GM18505 (cell line): ENCODE data around the gene FAM241A.
"Not testable (repeated sequence)": the region's sequence is repeated elsewhere in the genome, so short reads cannot be mapped to it uniquely, and the experiment has no call there.

Experiments used
- ATAC-seq: cut with Tn5 transposase; IDR thresholded peaks from one replicate; pipeline ENCODE4 v1.9.1; 2021; ENCODE audit not compliant: unreplicated experiment
- POLR2A ChIP-seq: IDR thresholded peaks from 4 replicates; pipeline ENCODE4 v1.6.1; 2011; ENCODE audit warnings: borderline replicate concordance; ENCODE audit not compliant: insufficient read depth, insufficient read length; ENCODE audit errors: extremely low read depth

FAM241A gene

DNA sequence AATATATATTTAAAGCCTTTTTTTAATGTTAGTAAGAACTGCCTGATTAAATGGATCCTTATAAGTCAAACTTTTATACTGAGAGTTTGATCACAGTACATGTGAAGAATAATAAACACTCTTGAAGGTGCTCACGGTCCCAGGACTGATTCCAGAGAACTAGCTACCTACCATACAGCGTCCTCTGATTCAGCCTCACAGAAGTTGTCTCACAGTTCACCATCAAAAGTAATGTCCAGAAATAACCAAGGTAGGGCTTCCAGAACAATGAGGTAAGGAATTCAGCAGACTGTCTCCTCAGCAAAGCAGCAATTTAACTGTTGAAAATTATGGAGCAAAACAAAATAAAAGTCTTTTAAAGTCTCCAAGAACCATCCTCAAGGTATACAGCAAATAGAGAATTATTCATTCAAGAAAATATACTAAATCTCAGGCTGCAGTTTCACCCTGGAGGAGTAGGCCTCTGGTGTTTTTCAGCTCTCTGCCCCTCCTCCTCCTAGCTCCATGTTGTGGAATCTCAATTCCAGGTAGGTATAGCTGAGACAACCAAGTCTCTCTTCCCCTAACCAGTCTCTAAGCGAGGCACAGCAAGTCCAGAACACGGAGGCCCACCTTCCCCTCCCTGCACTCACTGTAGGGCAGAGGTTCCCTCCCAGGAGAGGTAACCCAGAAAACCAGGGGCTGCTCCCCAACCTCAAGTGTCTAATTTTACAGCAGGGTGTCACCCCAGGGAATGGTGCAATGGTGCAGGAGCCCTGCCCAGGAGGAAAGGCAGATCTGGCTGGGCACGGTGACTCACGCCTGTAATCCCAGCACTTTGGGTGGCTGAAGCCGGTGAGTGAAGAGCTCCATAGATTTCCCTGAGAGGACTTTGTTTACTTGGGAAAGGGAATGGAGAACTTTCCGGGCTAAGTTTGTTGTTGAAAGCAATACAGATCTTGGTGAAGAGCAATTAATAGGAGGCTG lies 28.6 kb downstream of the FAM241A start:
- no peak for ATAC-seq
- TF ChIP-seq POLR2A: no peak

GRCh38 chr4:112175840-112176239 lies 30.6 kb downstream of the FAM241A start:
- ATAC-seq: no peak
- TF ChIP-seq POLR2A: no peak

DNA sequence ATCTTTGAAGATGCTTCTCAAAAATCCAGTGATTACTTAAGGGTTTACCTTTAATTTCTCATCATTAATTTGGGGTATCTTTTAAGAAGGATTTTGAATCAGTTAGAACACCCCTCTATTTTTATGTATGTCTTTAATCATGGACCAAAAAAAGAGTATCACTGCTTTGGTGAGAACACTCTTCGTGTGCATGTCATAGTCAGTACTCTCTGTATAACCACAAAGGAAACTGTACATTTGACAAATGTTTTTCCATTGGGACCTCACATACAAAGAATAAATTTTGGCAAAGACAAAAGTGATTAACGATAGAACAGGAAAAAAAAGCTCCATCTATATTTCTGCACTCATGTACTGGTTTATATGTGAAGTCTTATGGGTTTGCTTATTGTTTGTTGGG lies 31.3 kb downstream of the FAM241A start:
- ATAC-seq: no peak

DNA sequence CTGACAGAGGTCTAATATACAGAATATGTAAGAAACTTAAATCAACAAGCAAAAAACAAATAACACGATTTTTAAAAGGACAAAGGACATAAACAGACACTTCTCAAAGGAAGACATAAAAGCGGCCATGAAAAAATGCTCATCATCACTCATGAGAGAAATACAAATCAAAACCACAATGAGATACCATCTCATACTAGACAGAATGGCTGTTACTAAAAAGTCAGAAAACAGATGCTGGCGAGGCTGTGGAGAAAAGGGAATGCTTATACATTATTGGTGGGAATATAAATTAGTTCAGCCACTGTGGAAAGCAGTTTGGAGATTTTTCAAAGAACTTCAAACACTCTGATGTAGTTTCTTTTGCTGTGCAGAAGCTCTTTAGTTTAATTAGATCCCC lies 33.5 kb downstream of the FAM241A start:
- ATAC-seq: not testable (repeated sequence)

More for the DNA sequence above, 31.3 kb downstream of the FAM241A start:
- TF ChIP-seq POLR2A: no peak

GRCh38 chr4:112181358-112182000 lies 36.2 kb downstream of the FAM241A start:
- no peak for TF ChIP-seq POLR2A
- no peak for ATAC-seq

DNA sequence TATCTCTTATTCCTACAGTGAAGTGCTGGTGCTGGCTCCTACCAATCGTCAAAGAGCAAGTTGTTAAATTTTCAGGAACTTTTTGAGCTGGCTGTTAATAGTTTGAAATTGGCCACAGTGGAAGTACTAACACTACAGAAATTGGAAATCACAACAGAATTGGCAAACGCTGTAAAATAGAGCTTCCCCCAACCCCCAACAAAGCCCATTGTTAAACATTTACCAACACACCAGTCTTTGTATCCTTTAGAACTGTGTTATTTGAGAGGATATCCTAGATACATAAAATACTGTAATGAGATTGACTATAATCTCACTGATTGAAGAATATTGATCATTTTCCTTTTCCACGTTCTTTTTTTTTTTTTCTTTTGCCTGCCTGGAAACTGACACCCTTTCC lies 37.4 kb downstream of the FAM241A start:
- no peak for TF ChIP-seq POLR2A

GRCh38 chr4:112183252-112183651 lies 38.0 kb downstream of the FAM241A start:
- no peak for ATAC-seq
- no peak for TF ChIP-seq POLR2A

More for the DNA sequence above, 37.4 kb downstream of the FAM241A start:
- no peak for ATAC-seq

- no peak for TF ChIP-seq POLR2A
- ATAC-seq: no peak
These were observed 39.2 kb downstream of the FAM241A start for GRCh38 chr4:112184438-112184837.

DNA sequence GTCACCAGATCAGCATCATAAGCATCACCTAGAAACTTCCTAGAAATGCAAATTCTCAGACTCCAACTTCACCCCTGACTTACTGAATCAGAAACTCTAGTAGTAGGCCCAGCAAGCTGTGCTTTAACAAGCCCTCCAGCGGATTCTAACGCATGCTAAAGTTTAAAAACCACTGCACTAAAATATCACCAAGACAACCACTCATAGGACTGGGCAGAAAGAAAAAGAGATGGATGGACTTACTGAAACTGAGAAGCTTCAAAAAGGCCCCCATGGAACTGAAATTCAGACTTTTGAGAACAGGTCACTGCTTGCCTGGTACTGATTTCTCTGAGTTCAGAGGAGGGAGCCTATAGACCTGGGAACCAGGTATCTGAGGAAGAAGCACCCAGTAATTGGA lies 40.1 kb downstream of the FAM241A start:
- no peak for TF ChIP-seq POLR2A
- no peak for ATAC-seq

- no peak for TF ChIP-seq POLR2A
- no peak for ATAC-seq
These were observed 40.8 kb downstream of the FAM241A start for GRCh38 chr4:112185740-112186670.

GRCh38 chr4:112189754-112190153 lies 44.5 kb downstream of the FAM241A start:
- ATAC-seq: no peak

DNA sequence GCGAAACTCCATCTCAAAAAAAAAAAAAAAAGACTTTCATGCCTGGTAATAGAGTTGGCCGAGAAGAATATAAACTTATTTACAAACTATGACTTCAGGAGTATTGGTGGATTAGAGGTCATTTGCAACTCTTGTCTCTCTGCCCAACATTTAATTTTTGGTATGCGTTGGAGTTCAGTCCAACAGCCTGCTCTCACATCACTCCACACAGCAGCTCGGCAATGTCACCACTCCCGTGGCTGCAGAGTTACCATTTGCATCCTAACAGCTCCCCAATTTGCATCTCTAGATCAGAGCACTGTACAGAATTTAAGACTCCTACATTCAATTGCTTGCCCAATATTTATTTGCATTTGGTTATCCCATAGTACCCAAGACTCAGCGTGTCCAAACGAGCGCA lies 45.4 kb downstream of the FAM241A start:
- no peak for TF ChIP-seq POLR2A
- no peak for ATAC-seq

More at GRCh38 chr4:112189754-112190153, 44.5 kb downstream of the FAM241A start:
- no peak for TF ChIP-seq POLR2A

GRCh38 chr4:112196461-112196860 lies 51.2 kb downstream of the FAM241A start:
- ATAC-seq: no peak
- TF ChIP-seq POLR2A: no peak
